H54 (cell line): ENCODE data around the gene SPON1.
A peak's percentile ranks its signal among the peaks of the same experiment; 100 is the strongest.

ENCODE experiments used
- DNase-seq: peaks from one replicate; pipeline ENCODE4 v3.0.0; 2011; ENCODE audit warnings: low spot score, mixed read lengths; ENCODE audit not compliant: insufficient read length
- FAIRE-seq: peaks from 3 replicates; lab custom pipeline; 2011; peaks lifted over from hg19 to GRCh38; lab: Jason Lieb, UNC
- POLR2A ChIP-seq: IDR thresholded peaks from 2 replicates; pipeline ENCODE4 v1.6.1; 2011; ENCODE audit warnings: low read depth, mild to moderate bottlenecking, low read length

The SPON1 gene

GRCh38 chr11:14305649-14306048, 343.1 kb downstream of the SPON1 start:
- DNase-seq, result no peak
- TF ChIP-seq POLR2A, result no peak
- no peak for FAIRE-seq

GRCh38 chr11:14306481-14306880, 344.0 kb downstream of the SPON1 start:
- TF ChIP-seq POLR2A, result no peak
- FAIRE-seq (no peak), DNase-seq (no peak)

DNA sequence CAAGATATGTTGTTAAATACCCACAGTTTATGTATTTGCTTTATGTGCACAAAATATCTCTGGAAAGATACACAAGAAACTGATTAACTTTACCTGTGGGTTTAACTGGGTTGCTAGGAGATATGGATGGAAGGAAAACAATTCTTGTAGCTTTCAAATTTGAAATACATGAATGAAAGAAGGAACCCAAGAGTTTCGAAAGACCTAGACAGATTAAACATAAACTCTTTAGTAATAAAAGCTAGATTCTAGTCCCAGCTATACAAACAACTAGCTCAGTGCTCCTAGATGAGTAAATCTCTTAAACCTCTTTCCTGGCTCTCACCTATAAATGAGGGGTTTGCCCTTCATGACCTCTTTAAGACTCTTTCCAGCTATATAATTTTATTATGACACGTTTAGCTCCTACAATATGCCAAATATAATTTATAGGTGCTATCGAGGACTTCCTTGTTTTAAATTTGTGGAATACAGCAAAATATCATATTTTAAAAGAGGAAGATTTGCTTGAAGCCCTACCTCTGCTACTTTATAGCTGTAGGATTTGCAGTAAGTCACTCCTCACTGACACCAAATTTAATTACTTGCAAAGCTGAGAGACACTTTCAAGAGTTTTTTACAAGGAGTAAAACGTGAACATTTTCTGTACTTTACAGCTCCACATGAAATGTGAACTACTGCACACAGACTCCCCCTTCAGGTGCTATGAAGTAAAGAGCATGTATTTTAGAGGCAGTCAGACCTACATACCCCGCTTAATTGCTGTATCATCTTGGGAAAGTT, 345.8 kb downstream of the SPON1 start:
- no peak for TF ChIP-seq POLR2A
- FAIRE-seq (no peak), DNase-seq (peak; percentile 16)

DNA sequence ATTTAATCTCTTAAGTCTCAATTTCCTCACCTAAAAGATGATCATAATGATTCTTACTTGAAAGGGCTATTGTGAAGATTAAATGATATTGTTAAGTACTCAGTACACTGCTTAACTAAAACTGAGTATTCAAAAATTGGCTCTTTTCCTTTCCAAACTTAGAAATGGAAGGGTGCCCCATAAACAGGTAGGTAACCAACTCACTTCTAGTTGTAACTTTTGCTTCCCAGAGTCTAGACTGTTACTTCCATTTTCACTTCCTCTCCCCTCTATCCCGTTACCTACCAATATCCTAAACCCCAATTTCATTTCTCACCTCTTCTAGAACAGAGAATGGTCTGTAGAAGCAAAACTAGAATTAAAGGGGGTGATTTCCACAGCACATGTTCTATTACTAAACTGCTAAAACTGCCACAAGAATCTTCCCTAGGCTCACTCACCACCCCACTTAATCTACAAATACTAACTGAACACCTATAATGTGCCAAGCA, 346.4 kb downstream of the SPON1 start:
- no peak for TF ChIP-seq POLR2A
- FAIRE-seq, result no peak
- no peak for DNase-seq

- TF ChIP-seq POLR2A, result no peak
- DNase-seq, result no peak
- no peak for FAIRE-seq
These were observed 347.1 kb downstream of the SPON1 start for GRCh38 chr11:14309425-14310192.

DNA sequence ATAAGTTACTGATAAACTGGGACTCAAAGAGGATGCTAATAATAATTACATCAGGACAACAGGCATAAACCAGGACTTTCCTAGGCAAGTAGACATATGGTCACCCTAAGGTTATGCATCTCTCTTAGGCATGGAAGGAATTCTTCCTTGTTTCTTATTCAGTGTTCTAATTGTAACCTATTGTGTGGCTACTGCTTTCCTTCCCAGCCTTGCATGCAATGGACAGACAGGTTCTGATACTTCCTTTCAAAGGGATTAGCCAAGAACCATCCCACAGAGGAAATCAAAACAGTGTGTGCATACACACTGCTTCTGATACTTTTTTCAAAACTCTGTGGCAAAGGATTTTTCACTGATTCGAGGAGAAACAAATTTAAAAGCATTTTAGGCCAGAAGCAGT, 348.2 kb downstream of the SPON1 start:
- no peak for DNase-seq
- TF ChIP-seq POLR2A, result no peak
- no peak for FAIRE-seq

GRCh38 chr11:14312736-14313438, 350.4 kb downstream of the SPON1 start:
- no peak for FAIRE-seq
- no peak for DNase-seq
- no peak for TF ChIP-seq POLR2A

DNA sequence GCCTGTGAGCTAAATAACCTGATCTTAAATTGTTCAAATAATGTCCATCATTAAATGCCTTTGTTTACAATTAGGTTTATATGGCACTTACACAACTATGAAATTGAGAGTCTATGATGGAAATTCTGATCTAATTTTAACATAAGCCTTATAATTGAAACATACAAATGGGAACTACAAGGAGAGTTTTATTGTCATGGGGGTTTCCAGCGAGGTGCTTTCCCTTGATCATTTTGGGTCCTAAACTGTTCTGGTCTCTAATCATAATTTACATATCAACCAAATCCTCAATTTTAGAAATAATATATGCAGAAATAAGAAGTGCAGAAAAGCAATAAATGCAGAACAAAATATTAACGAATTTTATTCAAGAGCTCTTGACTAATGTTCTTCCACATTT, 351.6 kb downstream of the SPON1 start:
- DNase-seq (no peak), FAIRE-seq (no peak)
- no peak for TF ChIP-seq POLR2A

DNA sequence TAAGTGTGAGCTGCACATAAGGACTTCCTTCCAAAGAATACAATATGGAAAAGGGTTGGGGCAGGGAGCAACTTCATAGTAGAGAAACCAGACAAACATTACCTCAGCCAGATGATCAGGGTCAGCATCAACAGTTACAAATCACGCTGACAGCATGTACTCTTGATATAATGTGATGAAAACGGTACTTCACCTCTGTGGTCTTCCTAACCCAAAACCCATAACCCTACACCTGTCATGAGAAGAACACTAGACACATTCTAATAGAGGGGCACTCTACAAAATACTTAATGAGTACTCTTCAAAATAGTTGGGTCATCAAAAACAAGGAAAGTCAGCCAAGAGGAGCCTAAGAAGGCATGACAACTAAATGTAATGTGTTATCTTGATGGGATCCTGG, 352.6 kb downstream of the SPON1 start:
- FAIRE-seq, result no peak

More for the DNA sequence above, 352.6 kb downstream of the SPON1 start:
- no peak for TF ChIP-seq POLR2A
- no peak for DNase-seq
